Measurements from ENCODE around the gene LRRC37B.
"Not testable (repeated sequence)": the region's sequence is repeated elsewhere in the genome, so short reads cannot be mapped to it uniquely, and the experiment has no call there.

LRRC37B gene

GRCh38 chr17:32042266-32042665 lies 35.1 kb downstream of the LRRC37B start:
- DNase-seq, result not testable (repeated sequence)

GRCh38 chr17:32045611-32046010 lies 38.4 kb downstream of the LRRC37B start:
- not testable (repeated sequence) for DNase-seq

- DNase-seq, result not testable (repeated sequence)
Measured at GRCh38 chr17:32047663-32048062, 40.5 kb downstream of the LRRC37B start.

DNA sequence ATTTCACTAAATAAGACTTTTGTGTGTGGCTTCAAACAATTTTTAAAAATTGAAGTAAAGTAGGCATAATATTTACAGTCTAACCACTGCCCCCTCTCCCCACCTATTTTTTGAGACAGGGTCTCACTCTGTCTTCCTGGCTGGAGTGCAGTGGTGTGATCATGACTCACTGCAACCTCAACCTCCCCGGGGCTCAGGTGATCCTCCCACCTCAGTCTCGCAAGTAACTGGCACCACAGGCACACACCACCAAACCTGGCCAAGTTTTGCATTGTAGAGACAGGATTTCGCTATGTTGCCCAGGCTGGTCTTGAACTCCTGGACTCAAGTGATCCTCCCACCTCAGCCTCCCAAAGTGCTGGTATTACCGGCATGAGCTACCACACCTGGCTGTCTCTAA lies 47.8 kb downstream of the LRRC37B start:
- not testable (repeated sequence) for DNase-seq

DNA sequence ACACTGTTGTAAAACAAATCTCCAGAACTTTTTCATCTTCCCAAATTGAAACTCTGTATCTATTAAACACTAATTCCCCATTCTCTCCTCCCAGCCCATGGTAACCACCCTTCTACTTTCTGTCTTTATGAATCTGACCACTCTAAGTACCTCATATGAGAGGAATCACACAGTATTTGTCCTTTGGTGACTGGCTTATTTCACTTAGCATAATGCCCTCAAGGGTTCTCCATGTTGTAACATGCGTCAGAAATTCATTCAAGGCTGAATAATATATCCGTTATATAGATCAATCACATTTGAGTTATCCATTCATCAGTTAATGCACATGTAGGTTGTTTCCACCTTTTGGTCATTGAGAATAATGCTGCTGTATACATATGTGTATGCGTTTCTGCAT lies 48.2 kb downstream of the LRRC37B start:
- DNase-seq, result not testable (repeated sequence)

GRCh38 chr17:32056500-32056899 lies 49.3 kb downstream of the LRRC37B start:
- DNase-seq, result not testable (repeated sequence)

DNA sequence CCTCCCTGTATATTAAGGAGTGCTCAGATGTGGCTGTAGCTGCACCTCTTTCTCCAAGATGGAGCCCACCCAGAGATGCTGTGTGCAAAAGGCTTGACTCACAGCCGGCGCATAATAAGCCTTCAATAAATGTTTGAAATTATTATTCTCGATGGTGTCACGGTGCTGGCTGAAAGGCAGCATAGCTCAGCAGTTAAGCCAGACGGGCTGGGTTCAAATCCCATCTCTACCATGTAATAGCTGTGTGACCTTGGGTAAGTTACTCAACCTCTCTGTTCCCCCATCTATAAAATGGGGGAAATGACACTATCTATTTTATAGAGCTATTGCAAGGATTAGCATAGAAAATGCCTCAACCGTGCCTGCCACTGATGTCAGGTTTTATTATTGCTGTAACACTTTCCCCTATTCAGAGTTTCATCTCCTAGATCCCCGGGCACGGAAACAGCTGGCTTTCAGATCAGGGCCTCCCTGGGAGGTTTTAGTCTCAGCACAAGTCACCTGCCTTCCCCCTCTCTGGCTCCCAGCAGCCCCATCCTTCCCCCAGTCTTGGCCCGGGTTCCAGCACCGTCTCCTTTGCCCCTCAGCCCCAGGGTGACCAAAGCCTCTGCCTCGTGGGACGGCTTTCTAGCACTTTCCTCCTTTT lies 50.4 kb downstream of the LRRC37B start:
- not testable (repeated sequence) for DNase-seq

DNA sequence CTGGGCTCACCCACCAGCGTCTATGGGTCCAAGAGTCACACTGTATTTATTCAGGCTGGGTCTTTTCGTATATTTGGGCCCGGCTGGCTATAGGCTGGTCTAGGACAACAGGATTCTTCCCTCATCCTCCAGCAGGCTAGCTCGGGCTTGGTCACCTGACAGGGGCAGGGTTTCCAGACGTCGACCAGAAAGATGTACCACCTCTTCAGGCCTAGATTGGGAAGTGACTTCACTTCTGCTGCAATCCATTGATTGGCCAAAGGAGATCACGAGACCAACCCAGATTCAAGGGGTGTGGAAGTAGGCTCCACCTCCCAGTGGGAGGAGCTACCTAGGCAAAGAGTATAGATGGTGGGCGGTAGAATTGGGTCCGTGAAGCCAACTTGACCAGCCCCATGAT lies 53.5 kb downstream of the LRRC37B start:
- DNase-seq, result not testable (repeated sequence)

DNA sequence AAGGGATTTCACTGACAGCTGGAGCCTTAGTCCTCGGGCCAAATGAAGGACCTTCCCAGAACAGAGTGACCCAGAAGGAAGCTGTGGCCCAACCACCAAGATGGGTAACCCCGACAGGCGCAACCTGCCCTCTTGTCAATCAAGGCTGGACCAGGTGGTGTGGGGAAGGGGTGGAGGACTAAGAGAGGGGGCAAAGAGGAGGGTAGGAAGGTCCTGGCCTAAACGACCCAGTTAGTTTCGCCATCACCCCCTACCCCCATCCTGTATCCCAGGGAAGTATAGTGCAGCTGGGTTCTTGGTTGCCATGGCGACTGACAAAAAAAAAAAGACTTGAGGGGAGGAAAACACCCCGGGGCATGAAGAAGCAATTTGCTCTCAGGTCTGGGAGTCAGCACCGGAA lies 54.7 kb downstream of the LRRC37B start:
- not testable (repeated sequence) for DNase-seq

DNA sequence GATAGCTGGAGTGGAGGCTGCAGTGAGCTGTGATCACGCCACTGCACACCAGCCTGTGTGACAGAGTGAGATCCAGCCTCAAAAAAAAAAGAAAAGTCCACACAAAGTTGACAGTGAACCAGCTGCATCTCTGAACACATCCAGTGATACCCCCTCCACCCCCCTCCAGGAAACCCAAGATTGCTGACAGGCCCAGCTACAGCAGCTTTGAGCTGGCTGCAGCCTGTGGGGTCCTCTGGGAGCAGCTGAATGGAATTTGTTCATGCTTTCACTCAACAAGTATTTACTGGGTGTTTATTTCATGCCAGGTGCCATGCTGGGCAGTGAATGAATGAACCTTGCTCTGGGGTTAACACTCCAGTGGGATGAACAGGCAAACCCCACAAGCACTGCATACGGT lies 56.9 kb downstream of the LRRC37B start:
- not testable (repeated sequence) for DNase-seq

- not testable (repeated sequence) for DNase-seq
Measured at GRCh38 chr17:32066123-32066680, 59.0 kb downstream of the LRRC37B start.

DNA sequence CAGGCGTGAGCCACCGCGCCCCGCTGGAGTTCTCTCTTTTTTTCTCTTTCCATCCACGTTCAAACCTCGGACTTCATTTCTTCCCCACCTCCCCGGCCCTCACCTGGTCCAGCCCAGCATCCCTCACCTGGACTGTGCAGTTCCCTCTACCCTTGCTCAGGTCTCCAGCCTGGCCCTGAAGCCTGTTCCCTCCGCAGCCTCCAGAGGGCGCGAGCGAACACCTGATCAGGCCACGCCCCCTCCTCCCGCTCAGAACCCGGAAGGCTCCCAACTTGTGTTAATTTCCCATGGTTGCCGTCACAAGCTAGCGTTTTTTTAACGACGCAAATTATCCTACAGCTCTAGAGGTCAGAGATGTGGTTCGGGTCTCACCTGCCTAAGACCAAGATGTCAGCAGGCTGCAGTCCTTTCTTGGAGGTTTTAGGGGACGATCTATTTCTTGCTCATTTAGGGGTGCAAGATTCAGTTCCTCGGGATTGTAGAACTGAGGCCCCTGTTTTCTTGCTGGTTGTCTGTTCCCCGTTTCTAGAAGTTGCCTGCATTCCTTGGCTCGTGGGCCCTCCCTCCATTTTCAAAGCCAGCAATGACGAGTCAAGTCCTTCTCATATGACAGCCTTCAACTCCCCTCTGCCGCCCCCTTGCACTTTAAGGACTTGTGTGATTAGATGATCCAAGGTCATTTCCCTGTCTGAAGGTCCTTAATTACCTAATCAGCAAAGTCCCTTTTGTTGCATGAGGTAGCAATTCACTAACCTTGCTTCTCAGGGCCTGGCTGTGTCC lies 59.9 kb downstream of the LRRC37B start:
- DNase-seq, result not testable (repeated sequence)

DNA sequence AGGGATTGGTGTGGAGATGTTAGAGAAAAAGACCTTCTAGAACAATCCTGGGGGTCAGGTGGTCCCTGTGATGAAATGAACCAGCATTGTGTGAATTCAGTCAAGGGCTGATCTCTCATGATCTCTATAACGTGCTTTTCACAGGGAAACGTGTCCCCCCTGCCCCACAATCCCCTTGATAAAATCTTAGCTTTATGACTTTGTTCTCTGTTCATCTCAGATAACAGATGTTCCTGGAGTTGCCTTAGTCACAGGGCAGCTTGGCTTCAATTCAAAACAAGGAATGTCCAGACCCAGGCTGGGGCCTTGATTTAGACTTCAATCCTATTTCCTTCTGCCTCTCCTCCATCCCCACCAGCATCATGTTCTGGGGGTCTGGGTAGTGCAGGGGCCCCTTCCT lies 61.9 kb downstream of the LRRC37B start:
- not testable (repeated sequence) for DNase-seq

- not testable (repeated sequence) for DNase-seq
Measured at GRCh38 chr17:32071961-32072360, 64.8 kb downstream of the LRRC37B start.

- DNase-seq, result not testable (repeated sequence)
Measured at GRCh38 chr17:32073131-32073530, 65.9 kb downstream of the LRRC37B start.

DNA sequence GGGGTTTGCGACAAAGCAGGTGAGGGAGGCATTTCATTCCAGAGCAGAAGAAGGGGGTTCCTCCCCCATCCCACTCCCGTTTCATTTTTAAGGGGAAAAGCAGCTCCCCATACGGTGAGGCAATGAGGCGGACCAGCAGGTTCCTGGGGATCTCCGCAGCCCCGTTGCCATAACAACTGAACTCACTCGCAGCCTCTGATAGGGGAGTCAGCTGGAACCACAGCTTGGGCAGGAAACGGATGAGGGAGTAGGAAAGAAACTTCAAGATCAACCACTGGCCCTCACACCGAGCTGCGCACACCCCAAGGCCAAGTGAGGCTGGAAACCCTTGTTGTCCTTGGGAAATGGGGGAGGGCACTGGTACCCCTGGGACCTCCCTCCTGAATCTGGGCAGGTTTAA lies 72.6 kb downstream of the LRRC37B start:
- not testable (repeated sequence) for DNase-seq

GRCh38 chr17:32083550-32083979 lies 76.4 kb downstream of the LRRC37B start:
- DNase-seq, result not testable (repeated sequence)

DNA sequence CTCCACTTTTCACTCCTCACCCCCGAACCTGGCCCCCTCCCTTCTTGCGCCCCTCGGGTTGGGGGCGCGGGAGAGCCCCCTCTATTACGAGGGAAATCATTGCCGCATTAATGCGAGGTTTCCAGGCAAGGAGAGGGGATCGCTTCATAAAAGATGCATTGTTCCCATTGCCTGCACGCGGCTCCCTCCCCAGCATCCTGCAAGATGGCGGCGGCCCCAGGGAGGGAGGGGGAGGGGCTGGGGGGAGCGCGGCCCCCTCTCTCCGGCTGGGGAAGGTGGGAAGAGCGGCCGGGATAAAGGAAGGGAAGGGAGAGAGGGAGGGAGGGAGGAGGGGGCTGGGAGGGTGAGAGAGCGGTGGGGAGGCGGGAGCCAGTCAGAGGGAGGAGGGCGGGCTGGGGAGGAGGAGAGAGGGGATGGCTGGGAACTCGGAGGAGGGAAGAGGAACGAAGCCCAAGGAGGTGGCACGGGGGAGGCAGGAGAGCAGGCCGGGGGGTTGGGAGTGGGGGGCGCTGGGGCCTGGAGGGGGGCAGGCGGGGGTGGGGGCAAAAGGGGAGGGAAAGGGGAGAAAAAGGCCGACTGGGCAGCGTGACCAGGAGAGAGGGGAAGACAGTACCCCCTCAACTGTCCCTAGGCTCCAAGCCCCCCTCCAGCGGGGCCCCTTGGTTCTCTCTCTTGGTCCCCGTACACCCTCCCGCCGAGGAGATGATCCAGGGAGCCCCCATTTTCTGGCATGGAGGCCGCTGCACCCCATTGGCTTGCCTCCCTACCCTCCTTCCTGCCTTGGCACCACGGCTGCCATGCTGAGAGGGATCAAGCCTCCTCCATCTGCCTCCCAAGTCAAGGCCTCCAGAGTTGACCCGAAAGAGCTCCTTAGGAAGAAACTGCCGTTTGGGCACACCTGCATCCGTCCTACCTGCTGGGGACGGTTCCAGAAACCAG lies 77.1 kb downstream of the LRRC37B start:
- not testable (repeated sequence) for DNase-seq

DNA sequence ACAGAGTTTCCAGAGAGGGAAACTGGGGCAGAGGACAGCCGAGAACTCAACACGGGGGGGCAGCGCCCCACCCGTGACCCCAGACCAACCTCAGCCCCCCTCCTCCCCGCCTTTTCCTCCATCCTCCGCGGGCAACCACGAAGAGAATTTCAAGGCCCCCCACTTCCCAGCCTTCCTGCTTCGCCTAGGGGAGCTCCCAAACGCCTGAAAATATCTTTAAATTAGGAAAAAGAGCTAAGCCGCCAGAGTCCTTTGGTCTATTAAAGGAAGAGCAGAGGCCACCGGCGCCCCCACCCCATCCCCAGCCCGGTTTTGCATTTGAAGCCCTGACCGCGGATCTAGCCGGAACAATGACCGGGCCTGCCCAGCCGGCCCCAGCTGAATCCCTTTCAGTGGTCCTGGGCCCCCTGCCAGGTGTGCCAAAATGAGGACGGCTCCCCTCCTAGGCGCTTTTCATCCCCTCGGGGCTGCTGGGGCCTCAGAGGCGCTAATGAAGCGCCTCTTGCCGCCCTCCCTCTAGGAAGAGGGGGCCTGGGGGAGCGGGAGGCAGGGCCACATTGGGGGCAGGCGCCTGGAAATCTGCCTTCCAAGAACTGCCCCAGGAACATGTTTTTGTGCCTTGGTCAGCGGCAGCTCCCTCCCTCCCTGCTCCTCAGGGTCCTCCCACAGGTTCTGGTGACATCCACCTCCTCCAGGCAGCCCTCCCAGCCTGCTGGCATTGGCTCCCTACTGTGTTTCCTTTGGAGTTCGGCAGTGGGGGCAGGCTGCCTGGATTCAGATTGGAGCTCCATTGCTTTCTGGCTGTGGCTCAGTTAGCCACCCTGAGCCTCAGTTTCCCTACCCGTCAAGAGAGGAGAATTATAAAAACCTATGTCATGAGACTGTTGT lies 78.0 kb downstream of the LRRC37B start:
- not testable (repeated sequence) for DNase-seq

DNA sequence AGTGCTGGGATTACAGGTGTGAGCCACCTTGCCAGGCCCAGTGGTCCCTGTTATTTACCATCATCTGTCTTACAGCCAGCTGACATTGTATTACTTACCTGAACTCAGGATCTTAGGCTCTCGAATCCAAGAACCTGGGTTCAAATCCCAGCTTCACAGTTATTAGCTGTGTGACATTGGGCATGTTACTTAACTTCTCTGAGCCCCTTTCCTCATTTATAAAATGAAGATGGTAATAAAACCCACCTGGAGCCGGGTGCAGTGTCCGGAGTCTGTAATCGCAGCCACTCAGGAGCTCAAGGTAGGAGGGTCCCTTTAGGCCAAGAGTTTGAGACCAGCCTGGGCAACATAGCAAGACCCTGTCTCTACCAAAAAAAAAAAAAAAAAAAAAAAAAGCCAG lies 79.7 kb downstream of the LRRC37B start:
- DNase-seq, result not testable (repeated sequence)

DNA sequence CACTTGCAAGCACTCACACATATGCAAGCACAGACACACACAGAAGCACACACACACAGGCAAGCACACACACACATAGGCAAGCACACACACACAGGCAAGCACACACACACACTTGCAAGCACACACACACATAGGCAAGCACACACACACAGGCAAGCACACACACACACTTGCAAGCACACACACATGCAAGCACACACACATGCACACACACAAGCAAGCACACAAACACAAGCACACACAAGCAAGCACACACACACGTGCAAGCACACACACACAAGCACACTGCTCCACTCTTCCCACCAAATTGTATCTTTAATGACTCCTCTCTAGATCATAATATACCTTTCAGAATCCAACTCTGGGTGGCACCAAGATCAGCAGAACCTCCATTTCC lies 84.9 kb downstream of the LRRC37B start:
- DNase-seq, result not testable (repeated sequence)

DNA sequence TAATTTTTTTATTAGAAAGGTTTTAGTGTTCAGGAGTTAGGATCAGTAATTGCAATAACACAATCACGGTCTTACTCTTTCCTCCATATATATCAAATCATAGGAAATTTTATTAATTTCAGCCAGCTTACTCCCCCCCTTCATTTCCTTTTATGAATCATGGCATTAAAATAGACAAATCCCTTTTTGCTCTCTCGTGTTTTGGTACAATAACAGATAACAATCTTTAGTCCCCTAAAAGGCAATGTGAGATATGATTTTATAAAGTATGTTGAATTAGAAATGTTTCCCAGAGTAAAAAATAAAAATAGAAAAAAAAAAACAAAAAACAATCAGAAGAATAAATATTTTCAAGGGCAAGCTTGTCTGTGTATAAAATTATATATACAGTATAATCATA lies 92.5 kb downstream of the LRRC37B start:
- DNase-seq, result no peak
